Astrocyte (in vitro differentiated cells and primary cell): Measurements from ENCODE around the gene CYP4A22.
"Not testable (repeated sequence)": the region's sequence is repeated elsewhere in the genome, so short reads cannot be mapped to it uniquely, and the experiment has no call there.

Experiments
- EZH2 ChIP-seq: IDR thresholded peaks from 2 replicates; pipeline ENCODE4 v1.6.1; 2012; ENCODE audit warnings: mild to moderate bottlenecking, low read length, inconsistent platforms; ENCODE audit not compliant: insufficient read depth
- TF ChIP-seq, protein P1 (sequence below): IDR thresholded peaks from 2 replicates; pipeline ENCODE4 v1.5.1; 2011; ENCODE audit warnings: low read depth, mild to moderate bottlenecking, inconsistent platforms, low read length, moderate library complexity; ENCODE audit not compliant: insufficient read depth

DNA sequence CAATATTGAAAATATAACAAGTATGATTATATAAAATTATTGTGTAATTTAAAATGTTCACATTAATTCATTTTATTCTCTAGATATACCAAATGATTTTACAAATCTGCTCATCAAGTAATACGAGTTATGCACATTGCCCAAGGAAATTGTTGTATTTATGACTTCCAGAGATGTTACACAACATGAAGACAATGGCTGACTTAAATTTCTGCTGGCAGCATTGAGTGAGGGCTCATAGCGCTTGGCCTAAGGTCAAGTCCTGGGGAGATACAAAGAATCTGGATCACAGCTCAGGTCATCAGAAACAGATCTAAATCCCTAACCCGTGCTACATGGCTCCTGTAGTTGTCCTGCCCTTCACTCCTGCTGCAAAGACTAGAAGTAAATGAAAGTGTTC, 3.1 kb downstream of the CYP4A22 start:
- TF ChIP-seq, protein P1, sequence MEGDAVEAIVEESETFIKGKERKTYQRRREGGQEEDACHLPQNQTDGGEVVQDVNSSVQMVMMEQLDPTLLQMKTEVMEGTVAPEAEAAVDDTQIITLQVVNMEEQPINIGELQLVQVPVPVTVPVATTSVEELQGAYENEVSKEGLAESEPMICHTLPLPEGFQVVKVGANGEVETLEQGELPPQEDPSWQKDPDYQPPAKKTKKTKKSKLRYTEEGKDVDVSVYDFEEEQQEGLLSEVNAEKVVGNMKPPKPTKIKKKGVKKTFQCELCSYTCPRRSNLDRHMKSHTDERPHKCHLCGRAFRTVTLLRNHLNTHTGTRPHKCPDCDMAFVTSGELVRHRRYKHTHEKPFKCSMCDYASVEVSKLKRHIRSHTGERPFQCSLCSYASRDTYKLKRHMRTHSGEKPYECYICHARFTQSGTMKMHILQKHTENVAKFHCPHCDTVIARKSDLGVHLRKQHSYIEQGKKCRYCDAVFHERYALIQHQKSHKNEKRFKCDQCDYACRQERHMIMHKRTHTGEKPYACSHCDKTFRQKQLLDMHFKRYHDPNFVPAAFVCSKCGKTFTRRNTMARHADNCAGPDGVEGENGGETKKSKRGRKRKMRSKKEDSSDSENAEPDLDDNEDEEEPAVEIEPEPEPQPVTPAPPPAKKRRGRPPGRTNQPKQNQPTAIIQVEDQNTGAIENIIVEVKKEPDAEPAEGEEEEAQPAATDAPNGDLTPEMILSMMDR, result not testable (repeated sequence)
- TF ChIP-seq EZH2, result not testable (repeated sequence)
